CD4-positive, CD25-positive, alpha-beta regulatory T cell (primary cell): ENCODE results near the gene APOC4. TPM values are rescaled to one million over a fixed set of nuclear protein-coding genes. Genes with fewer than 3 reads are reported as not detected.

Experiments
- ATAC-seq, 2 donors: fragments of 150-1000 bp; cut with Tn5 transposase; one replicate each; pipeline ENCODE4 v1.10.0; 2021; ENCODE audit warnings: low read depth in 2 of 2, moderate number of reproducible peaks in 2 of 2, moderate library complexity in 1 of 2
- DNase-seq, 3 donors: peaks; one replicate each; pipeline versions ENCODE4 v3.0.0 to v3.0.0-alpha.2; 2012 to 2022; ENCODE audit warnings: mixed read lengths in 1 of 3
- H3K27ac ChIP-seq: one replicate; pipeline ENCODE4 v1.7.0; 2013; ENCODE audit warnings: mild to moderate bottlenecking, low read length; ENCODE audit not compliant: insufficient read depth, poor library complexity, severe bottlenecking
- H3K27me3 ChIP-seq: one replicate; pipeline ENCODE4 v1.7.0; 2013; ENCODE audit warnings: low read length; ENCODE audit not compliant: control insufficient read depth, insufficient read depth
- H3K36me3 ChIP-seq: one replicate; pipeline ENCODE4 v1.7.0; 2013; ENCODE audit warnings: mild to moderate bottlenecking, low read length, moderate library complexity; ENCODE audit not compliant: control insufficient read depth, insufficient read depth
- H3K4me1 ChIP-seq: 2 replicates; pipeline ENCODE4 v1.7.0; 2013; ENCODE audit warnings: mild to moderate bottlenecking, low read length; ENCODE audit not compliant: insufficient read depth, control insufficient read depth, poor library complexity, severe bottlenecking
- H3K4me3 ChIP-seq: one replicate; pipeline ENCODE4 v1.7.0; 2013; ENCODE audit warnings: low read depth, mild to moderate bottlenecking, low read length, moderate library complexity
- H3K9me3 ChIP-seq, 2 experiments: 1 replicate in 1 of 2; 2 replicates in 1 of 2; pipeline ENCODE4 v1.7.0; 2013; ENCODE audit warnings: low read length in 2 of 2, mild to moderate bottlenecking in 1 of 2, moderate library complexity in 1 of 2; ENCODE audit not compliant: control insufficient read depth in 2 of 2
- H3K27ac Mint-ChIP-seq, 3 donors: one replicate each; pipeline ENCODE4 v1.8.0; 2020 to 2022; ENCODE audit warnings: mild to moderate bottlenecking in 3 of 3, mixed read lengths in 3 of 3, moderate library complexity in 2 of 3
- H3K27me3 Mint-ChIP-seq: one replicate; pipeline ENCODE4 v1.8.0; 2022; ENCODE audit warnings: mild to moderate bottlenecking, mixed read lengths
- H3K36me3 Mint-ChIP-seq: one replicate; pipeline ENCODE4 v1.8.0; 2020; ENCODE audit warnings: mixed read lengths
- H3K4me1 Mint-ChIP-seq, 4 donors: one replicate each; pipeline ENCODE4 v1.8.0; 2020 to 2022; ENCODE audit warnings: mixed read lengths in 4 of 4, mild to moderate bottlenecking in 1 of 4
- H3K4me3 Mint-ChIP-seq, 4 donors: one replicate each; pipeline ENCODE4 v1.8.0; 2020 to 2022; ENCODE audit warnings: mild to moderate bottlenecking in 4 of 4, mixed read lengths in 4 of 4, moderate library complexity in 3 of 4
- H3K9me3 Mint-ChIP-seq, 7 donors: one replicate each; pipeline ENCODE4 v1.8.0; 2020 to 2022; ENCODE audit warnings: mixed read lengths in 7 of 7, mild to moderate bottlenecking in 3 of 7, moderate library complexity in 2 of 7
- polyA plus RNA-seq, 4 donors: library from polyadenylated mRNA; unstranded; fragments of 300-500 nt; fragmentation: Illumina TruSeq; gene quantifications; one replicate each; pipeline ENCODE4 v1.2.3, GENCODE V29; 2021
- total RNA-seq: library from RNA; stranded (reverse); gene quantifications from one replicate; pipeline ENCODE4 v1.2.3, GENCODE V29; 2022

The APOC4 gene
- total and polyA plus RNA-seq, 5 donors from 2014 or later = not detected

DNA sequence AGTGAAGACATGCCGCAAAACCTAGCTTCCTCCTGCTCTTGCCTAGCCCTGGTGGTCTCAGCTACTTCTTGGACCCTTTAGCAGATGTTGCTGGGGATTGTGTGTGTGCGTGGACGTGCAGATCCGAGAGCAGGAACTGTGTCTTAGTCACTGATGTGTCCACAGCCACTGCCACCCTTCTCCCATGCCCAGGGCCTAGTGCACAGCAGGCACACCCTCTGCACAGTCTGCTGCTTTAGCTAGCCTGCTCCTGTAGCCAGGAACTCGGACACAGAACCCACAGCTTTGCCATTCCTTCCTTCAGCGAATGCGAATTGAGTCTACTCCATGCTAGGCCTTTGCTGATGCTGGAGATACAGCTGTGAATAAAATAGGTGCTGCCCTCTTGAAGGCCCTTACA, 15.5 kb downstream of the APOC4 start:
- no peak for DNase-seq
- Histone ChIP-seq H3K27ac (no peak overlapping the region), H3K27me3 (no peaks in the 10 kb centered on the region), H3K4me3 (no peak overlapping the region), H3K36me3 (peaks cover 22% of the 10 kb centered on the region), H3K4me1 (peaks cover 37% of the 10 kb centered on the region), H3K9me3 (no peaks in the 10 kb centered on the region)
- Mint-ChIP-seq H3K9me3 (no peaks in the 10 kb centered on the region), H3K27ac (peak overlapping the region in 1 of 3 donors; percentile 99), H3K4me3 (peak overlapping the region in 3 of 4 donors; percentile 62 to 96 (median 68)), H3K36me3 (peaks cover 13% of the 10 kb centered on the region), H3K4me1 (peaks cover 0 to 67% (median 44%) of the 10 kb centered on the region in 4 donors), H3K27me3 (peaks cover 4% of the 10 kb centered on the region)
- ATAC-seq = no peak

DNA sequence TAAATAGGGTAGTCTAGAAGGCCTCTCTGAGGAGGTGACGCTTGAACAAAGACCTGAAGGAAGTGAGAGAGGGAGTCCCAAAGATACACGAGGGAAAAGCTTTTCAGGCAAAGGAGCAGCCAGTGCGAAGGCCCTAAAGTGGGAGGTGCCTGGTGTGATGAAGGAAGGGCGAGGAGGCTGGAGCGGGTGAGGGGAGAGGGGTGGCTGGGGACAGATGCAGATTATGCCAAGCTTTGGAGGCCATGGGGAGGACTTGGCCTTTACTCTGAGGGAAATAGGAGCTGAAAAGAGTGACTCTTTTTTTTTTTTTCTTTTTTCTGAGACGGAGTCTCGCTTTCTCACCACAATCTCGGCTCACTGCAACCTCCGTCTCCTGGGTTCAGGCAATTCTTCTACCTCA, 16.1 kb downstream of the APOC4 start:
- no peaks in the 10 kb centered on the region for H3K27me3 ChIP-seq
- H3K4me3 Mint-ChIP-seq = peak overlapping the region in 2 of 4 donors; percentile 42 to 68
- peaks cover 26% of the 10 kb centered on the region for H3K36me3 ChIP-seq
- H3K9me3 Mint-ChIP-seq = no peaks in the 10 kb centered on the region
- no peaks in the 10 kb centered on the region for H3K9me3 ChIP-seq
- H3K4me1 Mint-ChIP-seq = peaks cover 0 to 67% (median 44%) of the 10 kb centered on the region in 4 donors
- no peak overlapping the region for H3K27ac ChIP-seq
- peaks cover 4% of the 10 kb centered on the region for H3K27me3 Mint-ChIP-seq
- H3K27ac Mint-ChIP-seq = peak overlapping the region in 1 of 3 donors; percentile 26
- peaks cover 37% of the 10 kb centered on the region for H3K4me1 ChIP-seq
- no peak overlapping the region for H3K4me3 ChIP-seq
- ATAC-seq (no peak), DNase-seq (no peak)
- H3K36me3 Mint-ChIP-seq = peaks cover 15% of the 10 kb centered on the region

DNA sequence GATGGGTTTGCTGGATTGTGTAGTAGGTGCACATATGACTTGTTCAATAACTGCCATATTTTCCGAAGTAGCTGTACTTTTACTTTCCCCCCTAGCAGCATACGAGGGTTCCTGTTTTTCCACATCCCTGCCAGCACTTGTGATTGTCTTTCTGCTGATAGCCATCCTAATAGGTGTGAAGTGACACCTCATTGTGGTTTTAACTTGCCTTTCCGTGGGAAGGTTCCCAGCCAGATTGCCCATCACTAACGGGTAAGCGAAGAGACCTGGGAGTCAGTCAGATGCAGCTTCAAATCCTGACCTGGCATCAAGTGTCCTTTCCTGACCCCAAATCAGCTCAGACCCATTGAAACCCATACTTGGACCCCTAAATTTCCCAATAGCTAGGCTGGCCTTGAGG, 17.7 kb downstream of the APOC4 start:
- H3K4me1 Mint-ChIP-seq = peaks cover 0 to 59% (median 42%) of the 10 kb centered on the region in 4 donors
- H3K4me3 Mint-ChIP-seq = peak overlapping the region in 1 of 4 donors; percentile 24
- peak overlapping the region in 1 of 3 donors; percentile 71 for H3K27ac Mint-ChIP-seq
- no peak for DNase-seq
- H3K9me3 Mint-ChIP-seq = no peaks in the 10 kb centered on the region
- H3K27me3 Mint-ChIP-seq = peaks cover 4% of the 10 kb centered on the region
- H3K36me3 Mint-ChIP-seq = peaks cover 18% of the 10 kb centered on the region
- Histone ChIP-seq H3K27ac (no peak overlapping the region), H3K27me3 (no peaks in the 10 kb centered on the region), H3K4me3 (no peak overlapping the region), H3K9me3 (no peaks in the 10 kb centered on the region), H3K36me3 (peaks cover 32% of the 10 kb centered on the region), H3K4me1 (peaks cover 27% of the 10 kb centered on the region)
- ATAC-seq = no peak

DNA sequence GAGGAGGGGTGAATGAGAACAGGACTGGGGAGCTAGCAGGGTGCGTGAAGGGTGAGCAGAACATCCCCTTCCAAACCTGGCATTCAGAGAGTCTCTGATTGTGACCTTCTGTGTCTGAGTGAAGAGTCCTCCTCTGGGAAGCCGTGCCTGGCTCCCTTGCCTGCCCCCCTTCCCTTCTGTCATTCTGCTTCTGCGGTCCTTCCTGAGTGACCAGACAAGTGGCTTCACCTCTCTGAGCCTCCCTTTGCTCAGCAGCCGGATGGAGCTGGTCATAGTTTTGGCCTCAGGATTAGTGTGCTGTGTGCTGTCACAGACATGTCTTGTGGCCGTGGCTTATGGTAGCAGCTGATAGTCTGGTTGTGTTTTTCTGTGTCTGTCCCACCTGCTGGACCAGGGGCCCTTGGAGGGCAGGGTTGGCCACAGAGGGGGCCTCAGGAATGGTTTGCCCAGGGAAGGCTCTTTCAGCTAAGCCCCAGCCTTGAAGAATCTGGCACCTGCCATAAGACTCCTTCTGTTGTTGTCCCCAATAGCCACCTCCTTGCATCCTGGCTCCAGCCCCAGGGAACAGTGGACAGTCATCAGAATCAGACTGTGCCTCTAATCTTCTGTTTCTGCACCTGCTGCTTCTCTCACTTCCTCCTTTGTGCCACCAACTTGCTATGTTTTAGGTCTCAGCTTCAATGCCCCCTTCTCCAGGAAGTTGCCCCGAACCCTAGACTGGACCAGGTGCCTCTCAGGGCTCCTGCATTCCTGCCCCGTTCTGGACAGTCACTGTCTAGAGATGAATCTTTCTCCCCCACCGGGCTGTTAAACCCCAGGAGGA, 19.1 kb downstream of the APOC4 start:
- Mint-ChIP-seq H3K4me1 (peaks cover 0 to 48% (median 35%) of the 10 kb centered on the region in 4 donors), H3K27me3 (no peaks in the 10 kb centered on the region), H3K9me3 (no peaks in the 10 kb centered on the region), H3K27ac (peak overlapping the region in 1 of 3 donors; percentile 56), H3K36me3 (peaks cover 20% of the 10 kb centered on the region), H3K4me3 (peak overlapping the region in 1 of 4 donors; percentile 38)
- ATAC-seq (no peak), DNase-seq (no peak)
- Histone ChIP-seq H3K4me3 (no peak overlapping the region), H3K4me1 (peaks cover 19% of the 10 kb centered on the region), H3K36me3 (peaks cover 38% of the 10 kb centered on the region), H3K27me3 (no peaks in the 10 kb centered on the region), H3K9me3 (no peaks in the 10 kb centered on the region), H3K27ac (no peak overlapping the region)

DNA sequence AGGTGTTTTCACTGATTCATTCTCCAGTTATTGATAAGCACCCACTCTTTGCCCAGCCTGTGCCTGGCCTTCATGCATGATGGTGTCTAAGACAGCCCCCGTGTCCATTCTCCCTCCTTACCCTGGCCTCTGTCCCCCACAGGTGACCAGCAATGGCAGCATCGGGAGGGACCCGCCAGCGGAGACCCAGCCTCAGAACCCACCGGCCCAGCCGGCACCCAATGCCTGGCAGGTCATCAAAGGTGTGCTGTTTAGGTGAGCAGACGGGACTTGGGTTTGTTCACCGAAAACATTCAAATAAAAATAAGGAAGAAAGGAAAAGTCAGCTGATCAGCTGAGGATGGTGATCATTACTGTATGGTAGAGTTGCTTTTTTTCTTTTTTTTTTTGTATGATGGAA, 19.8 kb downstream of the APOC4 start:
- Histone ChIP-seq H3K36me3 (peaks cover 40% of the 10 kb centered on the region), H3K4me1 (peaks cover 12% of the 10 kb centered on the region), H3K4me3 (no peak overlapping the region), H3K9me3 (no peaks in the 10 kb centered on the region), H3K27me3 (no peaks in the 10 kb centered on the region), H3K27ac (no peak overlapping the region)
- ATAC-seq (no peak), DNase-seq (no peak)
- peak overlapping the region in 2 of 3 donors; percentile 46 to 56 for H3K27ac Mint-ChIP-seq
- H3K27me3 Mint-ChIP-seq = no peaks in the 10 kb centered on the region
- H3K9me3 Mint-ChIP-seq = no peaks in the 10 kb centered on the region
- H3K4me3 Mint-ChIP-seq = no peak overlapping the region
- H3K4me1 Mint-ChIP-seq = peaks cover 0 to 41% (median 30%) of the 10 kb centered on the region in 4 donors
- peaks cover 20% of the 10 kb centered on the region for H3K36me3 Mint-ChIP-seq

DNA sequence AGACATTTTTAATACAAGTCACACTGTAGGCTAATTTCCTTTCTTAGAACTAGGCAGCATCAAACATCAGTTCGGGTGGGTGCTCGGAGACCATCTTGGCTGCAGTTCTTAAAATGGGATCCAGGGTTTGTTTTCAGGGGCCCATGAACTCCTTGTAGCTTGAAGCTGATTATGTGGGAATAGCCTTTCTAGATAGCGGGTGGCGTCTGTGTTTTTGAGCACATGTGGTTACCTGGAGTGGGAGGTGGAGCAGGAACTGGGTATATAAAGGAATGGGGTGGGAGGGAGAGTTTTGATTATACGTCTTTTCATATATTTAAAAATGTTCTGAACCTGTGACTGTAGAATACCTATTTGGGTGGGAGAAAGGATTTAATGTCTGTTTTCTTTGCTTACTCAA, 26.1 kb downstream of the APOC4 start:
- ATAC-seq = no peak
- H3K4me1 ChIP-seq = no peaks in the 10 kb centered on the region
- H3K36me3 ChIP-seq = peaks cover 39% of the 10 kb centered on the region
- Mint-ChIP-seq H3K27me3 (no peaks in the 10 kb centered on the region), H3K4me1 (peaks cover 0 to 5% (median under 1%) of the 10 kb centered on the region in 4 donors), H3K36me3 (peaks cover 11% of the 10 kb centered on the region), H3K4me3 (no peak overlapping the region), H3K27ac (no peak overlapping the region), H3K9me3 (no peaks in the 10 kb centered on the region)
- no peaks in the 10 kb centered on the region for H3K27me3 ChIP-seq
- H3K27ac ChIP-seq = no peak overlapping the region
- H3K4me3 ChIP-seq = no peak overlapping the region
- H3K9me3 ChIP-seq = no peaks in the 10 kb centered on the region
- no peak for DNase-seq

DNA sequence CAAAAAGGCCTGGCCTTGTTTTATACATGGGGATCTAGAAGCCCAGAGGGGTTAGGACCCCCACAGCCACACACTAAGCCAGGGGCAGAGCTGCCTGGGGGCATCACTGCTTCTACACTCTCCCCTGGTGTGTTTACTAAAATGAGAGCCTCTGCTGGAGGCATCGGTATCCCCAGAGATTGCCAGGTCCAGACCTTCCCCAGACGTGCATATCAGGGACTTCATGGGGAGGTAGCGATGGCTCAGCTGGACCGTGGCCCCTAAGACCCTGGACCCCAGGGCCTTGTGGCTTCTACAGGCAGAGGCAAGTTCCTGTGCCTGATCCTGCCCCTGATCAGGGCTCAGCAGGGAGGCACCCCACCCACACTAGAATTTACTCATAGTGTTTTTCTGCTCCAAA, 26.6 kb downstream of the APOC4 start:
- DNase-seq (no peak), ATAC-seq (no peak)
- no peaks in the 10 kb centered on the region for H3K27me3 Mint-ChIP-seq
- no peaks in the 10 kb centered on the region for H3K9me3 Mint-ChIP-seq
- no peak overlapping the region for H3K27ac Mint-ChIP-seq
- Histone ChIP-seq H3K4me3 (no peak overlapping the region), H3K9me3 (no peaks in the 10 kb centered on the region), H3K36me3 (peaks cover 43% of the 10 kb centered on the region), H3K4me1 (no peaks in the 10 kb centered on the region), H3K27me3 (no peaks in the 10 kb centered on the region), H3K27ac (no peak overlapping the region)
- H3K4me3 Mint-ChIP-seq = no peak overlapping the region
- peaks cover 0 to 5% (median under 1%) of the 10 kb centered on the region in 4 donors for H3K4me1 Mint-ChIP-seq
- H3K36me3 Mint-ChIP-seq = peaks cover 14% of the 10 kb centered on the region

DNA sequence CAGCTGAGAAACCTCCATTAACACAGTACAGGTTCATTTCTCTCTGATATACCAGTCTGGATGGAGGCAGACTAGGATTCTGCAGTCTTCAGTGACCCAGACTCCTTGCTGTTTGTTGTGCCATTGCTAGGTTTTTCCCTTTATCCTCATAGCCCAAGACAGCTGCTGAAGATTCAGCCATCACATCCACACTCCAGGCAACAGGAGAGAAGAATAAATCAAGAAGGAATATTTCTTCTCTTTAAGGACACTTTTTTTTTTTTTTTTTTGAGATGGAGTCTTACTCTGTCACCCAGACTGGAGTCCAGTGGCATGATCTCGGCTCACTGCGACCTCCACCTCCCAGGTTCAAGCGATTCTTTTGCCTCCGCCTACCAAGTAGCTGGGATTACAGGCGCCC, 27.4 kb downstream of the APOC4 start:
- Histone ChIP-seq H3K9me3 (no peaks in the 10 kb centered on the region), H3K4me3 (no peak overlapping the region), H3K4me1 (no peaks in the 10 kb centered on the region), H3K27me3 (no peaks in the 10 kb centered on the region), H3K36me3 (peaks cover 47% of the 10 kb centered on the region), H3K27ac (no peak overlapping the region)
- Mint-ChIP-seq H3K27me3 (no peaks in the 10 kb centered on the region), H3K27ac (no peak overlapping the region), H3K4me3 (no peak overlapping the region), H3K4me1 (peaks cover 0 to 5% (median under 1%) of the 10 kb centered on the region in 4 donors), H3K9me3 (no peaks in the 10 kb centered on the region), H3K36me3 (peaks cover 17% of the 10 kb centered on the region)
- DNase-seq (no peak), ATAC-seq (no peak)
